Mesenchymal stem cell (in vitro differentiated cells and primary cell): Measurements from ENCODE around the gene THAP11.
A peak's percentile ranks its signal among the peaks of the same experiment; 100 is the strongest.

ENCODE experiments used
- DNase-seq: peaks from one replicate; pipeline ENCODE4 v3.0.0-alpha.2; 2013
- H2AFZ ChIP-seq: one replicate; pipeline ENCODE4 v1.6.1; 2013; ENCODE audit warnings: low read depth, mild to moderate bottlenecking, control low read depth, inconsistent platforms, low read length, moderate library complexity
- H2AK5ac ChIP-seq: 2 replicates; pipeline ENCODE4 v1.6.1; 2013; ENCODE audit warnings: low read length, moderate library complexity, mild to moderate bottlenecking, inconsistent platforms; ENCODE audit not compliant: severe bottlenecking
- H2BK120ac ChIP-seq: one replicate; pipeline ENCODE4 v1.6.1; 2013; ENCODE audit warnings: low read depth, mild to moderate bottlenecking, inconsistent platforms, low read length, moderate library complexity
- H2BK12ac ChIP-seq, 2 experiments: one replicate each; pipeline ENCODE4 v1.6.1; 2013; ENCODE audit warnings: inconsistent platforms in 2 of 2, low read length in 2 of 2, mild to moderate bottlenecking in 2 of 2, moderate library complexity in 2 of 2, control low read depth in 1 of 2
- H2BK15ac ChIP-seq: one replicate; pipeline ENCODE4 v1.6.1; 2013; ENCODE audit warnings: mild to moderate bottlenecking, low read depth, inconsistent platforms; ENCODE audit not compliant: poor library complexity, severe bottlenecking
- H2BK5ac ChIP-seq: 2 replicates; pipeline ENCODE4 v1.6.1; 2013; ENCODE audit warnings: low read depth, mild to moderate bottlenecking, low read length, control low read depth, inconsistent platforms; ENCODE audit not compliant: poor library complexity, severe bottlenecking
- H3K14ac ChIP-seq, 2 experiments: one replicate each; pipeline ENCODE4 v1.6.1; 2013; ENCODE audit warnings: inconsistent platforms in 2 of 2, low read length in 2 of 2, control low read depth in 1 of 2, mild to moderate bottlenecking in 1 of 2, moderate library complexity in 1 of 2
- H3K18ac ChIP-seq, 2 experiments: one replicate each; pipeline ENCODE4 v1.6.1; 2013; ENCODE audit warnings: inconsistent platforms in 2 of 2, low read length in 2 of 2, control low read depth in 1 of 2, low read depth in 1 of 2, mild to moderate bottlenecking in 1 of 2
- H3K23ac ChIP-seq, 2 experiments: one replicate each; pipeline ENCODE4 v1.6.1; 2013; ENCODE audit warnings: inconsistent platforms in 2 of 2, low read length in 2 of 2, mild to moderate bottlenecking in 2 of 2, moderate library complexity in 2 of 2, control low read depth in 1 of 2
- H3K27ac ChIP-seq: 2 replicates; pipeline ENCODE4 v1.5.1; 2013; ENCODE audit warnings: mild to moderate bottlenecking, moderate library complexity, low read length, control low read depth, inconsistent platforms; ENCODE audit not compliant: poor library complexity, severe bottlenecking
- H3K27me3 ChIP-seq, 2 experiments: 2 replicates each; pipeline versions ENCODE4 v1.6.1 to v1.7.0; 2013; ENCODE audit warnings: low read length in 2 of 2, mild to moderate bottlenecking in 2 of 2, moderate library complexity in 2 of 2, control low read depth in 1 of 2, inconsistent platforms in 1 of 2; ENCODE audit not compliant: control insufficient read depth in 1 of 2, insufficient read depth in 1 of 2
- H3K36me3 ChIP-seq, 2 experiments: 2 replicates each; pipeline versions ENCODE4 v1.6.1 to v1.7.0; 2013; ENCODE audit warnings: low read length in 2 of 2, control low read depth in 1 of 2, inconsistent platforms in 1 of 2, low read depth in 1 of 2, mild to moderate bottlenecking in 1 of 2; ENCODE audit not compliant: insufficient read depth in 2 of 2, control insufficient read depth in 1 of 2
- H3K4ac ChIP-seq, 2 experiments: one replicate each; pipeline ENCODE4 v1.6.1; 2013; ENCODE audit warnings: inconsistent platforms in 2 of 2, low read length in 2 of 2, mild to moderate bottlenecking in 2 of 2, moderate library complexity in 2 of 2, control low read depth in 1 of 2, low read depth in 1 of 2
- H3K4me1 ChIP-seq: 2 replicates; pipeline ENCODE4 v1.6.1; 2013; ENCODE audit warnings: low read depth, low read length, control low read depth; ENCODE audit not compliant: control insufficient read depth, insufficient read depth
- H3K4me2 ChIP-seq: 2 replicates; pipeline ENCODE4 v1.6.1; 2013; ENCODE audit warnings: low read length, mild to moderate bottlenecking, inconsistent platforms; ENCODE audit not compliant: poor library complexity, severe bottlenecking
- H3K4me3 ChIP-seq, 2 experiments: 2 replicates each; pipeline versions ENCODE4 v1.5.1 to v1.7.0; 2013; ENCODE audit warnings: low read length in 2 of 2, mild to moderate bottlenecking in 2 of 2, control low read depth in 1 of 2, low read depth in 1 of 2; ENCODE audit not compliant: insufficient read depth in 1 of 2
- H3K79me1 ChIP-seq: replicated peaks from 2 replicates; pipeline ENCODE4 v1.6.1; 2013; ENCODE audit warnings: mild to moderate bottlenecking, control low read depth, low read length, inconsistent platforms; ENCODE audit not compliant: poor library complexity, severe bottlenecking
- H3K9ac ChIP-seq: 2 replicates; pipeline ENCODE4 v1.7.0; 2013; ENCODE audit warnings: mild to moderate bottlenecking, low read length, moderate library complexity
- H3K9me3 ChIP-seq: 2 replicates; pipeline ENCODE4 v1.7.0; 2013; ENCODE audit warnings: mild to moderate bottlenecking, low read length; ENCODE audit not compliant: control insufficient read depth
- H4K8ac ChIP-seq: one replicate; pipeline ENCODE4 v1.6.1; 2013; ENCODE audit warnings: inconsistent platforms, mild to moderate bottlenecking, low read length, moderate library complexity
- H4K91ac ChIP-seq: one replicate; pipeline ENCODE4 v1.6.1; 2013; ENCODE audit warnings: mild to moderate bottlenecking, low read length, inconsistent platforms
- WGBS: methylation state at CpG from one replicate; pipeline ENCODE4 v1.1.7; 2013; ENCODE audit warnings: mixed read lengths; 5-methylcytosine and 5-hydroxymethylcytosine counted together

THAP11 gene

GRCh38 chr16:67888331-67888730, 46.2 kb downstream of the THAP11 start:
- H4K8ac ChIP-seq = no peak overlapping the region
- H2AFZ ChIP-seq = no peak overlapping the region
- H3K36me3 ChIP-seq = peaks cover 12 to 44% of the 10 kb centered on the region in 2 experiments
- 75% methylated on average over 1 of the region's 3 CpGs for WGBS
- no peak overlapping the region for H3K4me2 ChIP-seq
- no peak overlapping the region for H3K4me3 ChIP-seq
- H3K23ac ChIP-seq = no peak overlapping the region
- H2AK5ac ChIP-seq = no peak overlapping the region
- no peaks in the 10 kb centered on the region for H3K27me3 ChIP-seq
- H4K91ac ChIP-seq = no peak overlapping the region
- peaks cover 10% of the 10 kb centered on the region for H3K79me1 ChIP-seq
- H3K14ac ChIP-seq = no peak overlapping the region
- H3K9ac ChIP-seq = no peak overlapping the region
- H3K9me3 ChIP-seq = no peaks in the 10 kb centered on the region
- no peak overlapping the region for H2BK12ac ChIP-seq
- H3K27ac ChIP-seq = no peak overlapping the region
- H2BK120ac ChIP-seq = no peak overlapping the region
- H3K4me1 ChIP-seq = peaks cover 11% of the 10 kb centered on the region
- no peak overlapping the region for H2BK15ac ChIP-seq
- H3K4ac ChIP-seq = no peak overlapping the region
- peak overlapping the region; percentile 20 for H2BK5ac ChIP-seq
- DNase-seq = no peak
- no peak overlapping the region for H3K18ac ChIP-seq

- WGBS = 82% methylated on average over 2 of the region's 5 CpGs
- H4K8ac ChIP-seq = no peak overlapping the region
- no peak overlapping the region for H3K14ac ChIP-seq
- peaks cover 7% of the 10 kb centered on the region for H3K79me1 ChIP-seq
- no peak overlapping the region for H2BK120ac ChIP-seq
- no peak overlapping the region for H2BK15ac ChIP-seq
- peak overlapping the region; percentile 87 for H3K9ac ChIP-seq
- peak overlapping the region; percentile 72 for H3K4me2 ChIP-seq
- peaks cover 0 to 7% of the 10 kb centered on the region in 2 experiments for H3K36me3 ChIP-seq
- no peak for DNase-seq
- H3K4me1 ChIP-seq = peaks cover 8% of the 10 kb centered on the region
- no peaks in the 10 kb centered on the region for H3K27me3 ChIP-seq
- H3K18ac ChIP-seq = no peak overlapping the region
- H3K27ac ChIP-seq = no peak overlapping the region
- H2AFZ ChIP-seq = no peak overlapping the region
- H3K9me3 ChIP-seq = no peaks in the 10 kb centered on the region
- H2AK5ac ChIP-seq = no peak overlapping the region
- no peak overlapping the region for H4K91ac ChIP-seq
- H3K4ac ChIP-seq = no peak overlapping the region
- no peak overlapping the region for H2BK12ac ChIP-seq
- no peak overlapping the region for H2BK5ac ChIP-seq
- no peak overlapping the region for H3K23ac ChIP-seq
- peak overlapping the region in 1 of 2 experiments; percentile 81 for H3K4me3 ChIP-seq
Observed at GRCh38 chr16:67892375-67892774, 50.3 kb downstream of the THAP11 start.

- Histone ChIP-seq H2BK12ac (peak within 1 kb of the TSS in 1 of 2 experiments; percentile 71), H3K18ac (peak within 1 kb of the TSS; percentile 92 to 97), H3K79me1 (peaks cover 11% of the 10 kb centered on the region), H2BK15ac (peak within 1 kb of the TSS; percentile 67), H2BK5ac (peak within 1 kb of the TSS; percentile 76), H3K9ac (peak within 1 kb of the TSS; percentile 100), H2AFZ (peak within 1 kb of the TSS; percentile 94), H3K14ac (peak within 1 kb of the TSS in 1 of 2 experiments; percentile 99), H3K4me2 (peak within 1 kb of the TSS; percentile 78), H3K4me3 (peak within 1 kb of the TSS; percentile 99 to 100), H4K91ac (peak within 1 kb of the TSS; percentile 94), H2AK5ac (peak within 1 kb of the TSS; percentile 65), H3K4me1 (peaks cover 8% of the 10 kb centered on the region), H3K36me3 (peaks cover 0 to 11% of the 10 kb centered on the region in 2 experiments), H3K9me3 (no peaks in the 10 kb centered on the region), H3K27ac (peak within 1 kb of the TSS; percentile 63), H4K8ac (peak within 1 kb of the TSS; percentile 99), H3K4ac (peak within 1 kb of the TSS; percentile 83 to 91), H3K27me3 (no peaks in the 10 kb centered on the region), H3K23ac (peak within 1 kb of the TSS; percentile 90 to 93), H2BK120ac (peak within 1 kb of the TSS; percentile 79)
- DNase-seq = peak; percentile 95
- WGBS = under 1% methylated on average over 83 of the region's 90 CpGs
Observed at GRCh38 chr16:67892899-67893742, 51.0 kb downstream of the THAP11 start, which contains the start of gene PSKH1. Gene PSKH1 (plus strand): TSS chr16:67893254. CDS start chr16:67908750, 15,496 bp downstream.
